ENCODE results near the gene EP300.

DNA sequence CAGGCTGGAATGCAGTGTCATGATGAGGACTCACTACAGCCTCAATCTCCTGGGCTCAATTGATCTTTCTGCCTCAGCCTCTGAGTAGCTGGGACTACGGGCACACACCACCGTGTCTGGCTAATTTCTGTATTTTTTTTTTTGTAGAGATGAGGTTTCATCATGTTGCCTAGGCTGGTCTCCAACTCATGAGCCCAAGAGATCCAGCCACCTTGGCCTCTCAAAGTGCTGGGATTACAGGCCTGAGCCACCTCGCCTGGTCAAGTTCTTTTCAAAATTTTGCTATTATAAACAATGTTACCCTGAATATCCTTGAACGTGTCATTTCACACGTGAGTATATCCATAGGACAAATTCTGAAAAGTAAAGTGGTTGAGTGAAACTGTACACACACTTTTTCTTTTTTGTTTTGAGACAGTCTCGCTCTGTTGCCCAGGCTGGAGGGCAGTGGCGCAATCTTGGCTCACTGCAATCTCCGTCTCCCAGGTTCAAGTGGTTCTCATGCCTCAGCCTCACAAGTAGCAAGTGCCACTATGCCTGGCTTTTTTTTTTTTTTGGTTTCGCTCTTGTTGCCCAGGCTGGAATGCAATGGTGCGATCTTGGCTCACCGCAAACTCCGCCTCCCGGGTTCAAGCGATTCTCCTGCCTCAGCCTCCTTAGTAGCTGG, 21.6 kb upstream of the EP300 start:
- TF ChIP-seq CTCF (IDR thresholded peaks at IDR 0.05) (no peak), POLR2A (IDR thresholded peaks at IDR 0.05) (no peak)
